Esophagus muscularis mucosa (tissue), 4 donors: ENCODE results near the gene TEDDM1.

Source experiments
- CTCF ChIP-seq, 3 experiments: fragments of 200-600 bp in 2 of 3; fragments of 450-650 bp in 1 of 3; sonication (generic) in 2 of 3; IDR thresholded peaks; one replicate each; pipeline ENCODE4 v1.5.1; 2017 to 2019; ENCODE audit warnings: antibody characterized with exemption in 3 of 3, mild to moderate bottlenecking in 2 of 3, moderate library complexity in 1 of 3
- EP300 ChIP-seq: sonication (generic); formaldehyde crosslinking; IDR thresholded peaks from one replicate; pipeline ENCODE4 v1.6.1; 2017; ENCODE audit warnings: antibody characterized with exemption
- POLR2A ChIP-seq: fragments of 450-650 bp; IDR thresholded peaks from one replicate; pipeline ENCODE4 v1.6.1; 2017; ENCODE audit warnings: antibody characterized with exemption, moderate library complexity, mild to moderate bottlenecking, low read depth

- TF ChIP-seq CTCF (IDR thresholded peaks at IDR 0.05) (no peak), POLR2A (no peak), EP300 (no peak)
Measured at GRCh38 chr1:182407724-182408123, 7.3 kb upstream of the TEDDM1 start.
